ENCODE data around the gene PRCP. TPM values are rescaled to one million over a fixed set of nuclear protein-coding genes. Genes with fewer than 3 reads are reported as not detected.

The PRCP gene
- total RNA-seq, 1 experiment from 2014 or later: 57.0 TPM

DNA sequence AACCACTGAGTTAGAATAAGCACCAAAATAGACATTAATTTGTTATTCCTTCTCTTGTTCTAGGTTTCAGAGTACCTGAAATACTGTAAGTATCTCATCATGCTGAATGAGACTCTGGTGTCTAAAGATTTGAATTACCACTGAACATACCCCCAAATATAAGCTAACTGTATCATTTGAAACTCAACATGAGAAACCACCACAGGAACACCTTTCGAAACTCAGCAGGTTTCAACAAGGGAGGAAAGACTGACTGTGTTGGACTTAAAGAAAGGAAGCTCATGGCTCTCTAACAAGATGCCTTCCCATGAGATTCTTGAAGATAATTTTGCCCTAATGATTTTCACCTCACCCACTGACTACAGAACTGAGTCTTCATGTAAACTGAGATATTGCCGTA lies 37.0 kb downstream of the PRCP start:
- in situ Hi-C loops (cut with HindIII; ENCODE audit: low pct_unique_long_range_greater_than_20kb, low sequenced_read_pairs): no loop called here
- no TSS peak for BruUV-seq (replicated peaks)
- ChIA-PET CTCF (no interaction called here), POLR2A (no interaction called here)
- Histone ChIP-seq H3K27ac (ENCODE audit: low read length) (no peak overlapping the region), H3K4me3 (ENCODE audit: low read depth in 2 of 2, low read length in 2 of 2) (no peak overlapping the region), H3K36me3 (ENCODE audit: control insufficient read depth, insufficient read depth, low read length) (no peaks in the 10 kb centered on the region), H3K9me3 (ENCODE audit: control insufficient read depth, insufficient read depth, low read depth, low read length) (no peaks in the 10 kb centered on the region), H3K4me1 (ENCODE audit: control insufficient read depth, insufficient read depth, low read length) (peaks cover 39% of the 10 kb centered on the region), H3K27me3 (ENCODE audit: control insufficient read depth, insufficient read depth, low read length) (no peaks in the 10 kb centered on the region)
- DNase-seq (ENCODE audit: low read depth, low spot score): no peak
- TF ChIP-seq TCF7L2 (IDR thresholded peaks at IDR 0.05; ENCODE audit: low read depth, low read length): no peak
- no peak for TF ChIP-seq SIN3A (IDR thresholded peaks at IDR 0.05; ENCODE audit: borderline replicate concordance, insufficient read depth, low read depth, low read length)
- TF ChIP-seq, protein P1, sequence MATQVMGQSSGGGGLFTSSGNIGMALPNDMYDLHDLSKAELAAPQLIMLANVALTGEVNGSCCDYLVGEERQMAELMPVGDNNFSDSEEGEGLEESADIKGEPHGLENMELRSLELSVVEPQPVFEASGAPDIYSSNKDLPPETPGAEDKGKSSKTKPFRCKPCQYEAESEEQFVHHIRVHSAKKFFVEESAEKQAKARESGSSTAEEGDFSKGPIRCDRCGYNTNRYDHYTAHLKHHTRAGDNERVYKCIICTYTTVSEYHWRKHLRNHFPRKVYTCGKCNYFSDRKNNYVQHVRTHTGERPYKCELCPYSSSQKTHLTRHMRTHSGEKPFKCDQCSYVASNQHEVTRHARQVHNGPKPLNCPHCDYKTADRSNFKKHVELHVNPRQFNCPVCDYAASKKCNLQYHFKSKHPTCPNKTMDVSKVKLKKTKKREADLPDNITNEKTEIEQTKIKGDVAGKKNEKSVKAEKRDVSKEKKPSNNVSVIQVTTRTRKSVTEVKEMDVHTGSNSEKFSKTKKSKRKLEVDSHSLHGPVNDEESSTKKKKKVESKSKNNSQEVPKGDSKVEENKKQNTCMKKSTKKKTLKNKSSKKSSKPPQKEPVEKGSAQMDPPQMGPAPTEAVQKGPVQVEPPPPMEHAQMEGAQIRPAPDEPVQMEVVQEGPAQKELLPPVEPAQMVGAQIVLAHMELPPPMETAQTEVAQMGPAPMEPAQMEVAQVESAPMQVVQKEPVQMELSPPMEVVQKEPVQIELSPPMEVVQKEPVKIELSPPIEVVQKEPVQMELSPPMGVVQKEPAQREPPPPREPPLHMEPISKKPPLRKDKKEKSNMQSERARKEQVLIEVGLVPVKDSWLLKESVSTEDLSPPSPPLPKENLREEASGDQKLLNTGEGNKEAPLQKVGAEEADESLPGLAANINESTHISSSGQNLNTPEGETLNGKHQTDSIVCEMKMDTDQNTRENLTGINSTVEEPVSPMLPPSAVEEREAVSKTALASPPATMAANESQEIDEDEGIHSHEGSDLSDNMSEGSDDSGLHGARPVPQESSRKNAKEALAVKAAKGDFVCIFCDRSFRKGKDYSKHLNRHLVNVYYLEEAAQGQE (IDR thresholded peaks at IDR 0.05; ENCODE audit: insufficient read depth in 1 of 2, low read depth in 2 of 2, low read length in 1 of 2): no peak
- TF ChIP-seq POLR2AphosphoS5 (IDR thresholded peaks at IDR 0.05; ENCODE audit: low read depth, low read length): no peak
- TF ChIP-seq, protein P2, sequence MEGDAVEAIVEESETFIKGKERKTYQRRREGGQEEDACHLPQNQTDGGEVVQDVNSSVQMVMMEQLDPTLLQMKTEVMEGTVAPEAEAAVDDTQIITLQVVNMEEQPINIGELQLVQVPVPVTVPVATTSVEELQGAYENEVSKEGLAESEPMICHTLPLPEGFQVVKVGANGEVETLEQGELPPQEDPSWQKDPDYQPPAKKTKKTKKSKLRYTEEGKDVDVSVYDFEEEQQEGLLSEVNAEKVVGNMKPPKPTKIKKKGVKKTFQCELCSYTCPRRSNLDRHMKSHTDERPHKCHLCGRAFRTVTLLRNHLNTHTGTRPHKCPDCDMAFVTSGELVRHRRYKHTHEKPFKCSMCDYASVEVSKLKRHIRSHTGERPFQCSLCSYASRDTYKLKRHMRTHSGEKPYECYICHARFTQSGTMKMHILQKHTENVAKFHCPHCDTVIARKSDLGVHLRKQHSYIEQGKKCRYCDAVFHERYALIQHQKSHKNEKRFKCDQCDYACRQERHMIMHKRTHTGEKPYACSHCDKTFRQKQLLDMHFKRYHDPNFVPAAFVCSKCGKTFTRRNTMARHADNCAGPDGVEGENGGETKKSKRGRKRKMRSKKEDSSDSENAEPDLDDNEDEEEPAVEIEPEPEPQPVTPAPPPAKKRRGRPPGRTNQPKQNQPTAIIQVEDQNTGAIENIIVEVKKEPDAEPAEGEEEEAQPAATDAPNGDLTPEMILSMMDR (IDR thresholded peaks at IDR 0.05): no peak
- no peak for ATAC-seq
- intact Hi-C loops (cut with micrococcal nuclease; ENCODE audit: unreplicated experiment): no loop called here

DNA sequence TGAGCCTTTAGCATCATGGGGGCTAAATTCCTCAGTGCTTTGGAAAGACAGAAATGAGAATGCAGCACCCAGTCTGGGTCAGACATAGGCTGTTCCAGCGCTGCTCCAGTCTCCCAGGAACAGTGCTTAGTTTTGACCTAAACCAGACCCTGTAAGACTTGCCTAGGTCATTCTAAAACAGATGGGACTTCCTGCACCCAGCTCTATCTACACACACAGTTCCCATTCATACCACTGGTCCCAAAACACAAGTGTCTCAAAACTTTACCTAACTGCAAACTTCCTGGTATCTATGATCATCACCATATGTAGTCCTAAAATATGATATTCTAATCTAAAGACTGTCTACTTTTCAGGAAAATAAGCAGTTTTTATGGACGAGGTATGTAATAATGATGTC lies 37.9 kb downstream of the PRCP start:
- intact Hi-C loops (cut with micrococcal nuclease; ENCODE audit: unreplicated experiment) (no loop called here), in situ Hi-C loops (cut with HindIII; ENCODE audit: low pct_unique_long_range_greater_than_20kb, low sequenced_read_pairs) (no loop called here)
- ChIA-PET POLR2A (no interaction called here), CTCF (no interaction called here)
- TF ChIP-seq SIN3A (IDR thresholded peaks at IDR 0.05; ENCODE audit: borderline replicate concordance, insufficient read depth, low read depth, low read length) (no peak), TCF7L2 (IDR thresholded peaks at IDR 0.05; ENCODE audit: low read depth, low read length) (no peak), POLR2AphosphoS5 (IDR thresholded peaks at IDR 0.05; ENCODE audit: low read depth, low read length) (no peak)
- TF ChIP-seq, protein P2 (IDR thresholded peaks at IDR 0.05): no peak
- TF ChIP-seq, protein P1 (IDR thresholded peaks at IDR 0.05; ENCODE audit: insufficient read depth in 1 of 2, low read depth in 2 of 2, low read length in 1 of 2): no peak
- Histone ChIP-seq H3K27me3 (ENCODE audit: control insufficient read depth, insufficient read depth, low read length) (no peaks in the 10 kb centered on the region), H3K4me3 (ENCODE audit: low read depth in 2 of 2, low read length in 2 of 2) (no peak overlapping the region), H3K36me3 (ENCODE audit: control insufficient read depth, insufficient read depth, low read length) (no peaks in the 10 kb centered on the region), H3K4me1 (ENCODE audit: control insufficient read depth, insufficient read depth, low read length) (peaks cover 42% of the 10 kb centered on the region), H3K27ac (ENCODE audit: low read length) (peak overlapping the region; percentile 45; the same call in 1 of the 2 replicates), H3K9me3 (ENCODE audit: control insufficient read depth, insufficient read depth, low read depth, low read length) (no peaks in the 10 kb centered on the region)
- BruUV-seq (replicated peaks): no TSS peak
- no peak for ATAC-seq
- no peak for DNase-seq (ENCODE audit: low read depth, low spot score)
